ENCODE data around the gene ID3. TPM values are rescaled to one million over a fixed set of nuclear protein-coding genes. Genes with fewer than 3 reads are reported as not detected.

ID3 gene
- total RNA-seq, 1 donor from 2014 or later: 47.4 TPM

DNA sequence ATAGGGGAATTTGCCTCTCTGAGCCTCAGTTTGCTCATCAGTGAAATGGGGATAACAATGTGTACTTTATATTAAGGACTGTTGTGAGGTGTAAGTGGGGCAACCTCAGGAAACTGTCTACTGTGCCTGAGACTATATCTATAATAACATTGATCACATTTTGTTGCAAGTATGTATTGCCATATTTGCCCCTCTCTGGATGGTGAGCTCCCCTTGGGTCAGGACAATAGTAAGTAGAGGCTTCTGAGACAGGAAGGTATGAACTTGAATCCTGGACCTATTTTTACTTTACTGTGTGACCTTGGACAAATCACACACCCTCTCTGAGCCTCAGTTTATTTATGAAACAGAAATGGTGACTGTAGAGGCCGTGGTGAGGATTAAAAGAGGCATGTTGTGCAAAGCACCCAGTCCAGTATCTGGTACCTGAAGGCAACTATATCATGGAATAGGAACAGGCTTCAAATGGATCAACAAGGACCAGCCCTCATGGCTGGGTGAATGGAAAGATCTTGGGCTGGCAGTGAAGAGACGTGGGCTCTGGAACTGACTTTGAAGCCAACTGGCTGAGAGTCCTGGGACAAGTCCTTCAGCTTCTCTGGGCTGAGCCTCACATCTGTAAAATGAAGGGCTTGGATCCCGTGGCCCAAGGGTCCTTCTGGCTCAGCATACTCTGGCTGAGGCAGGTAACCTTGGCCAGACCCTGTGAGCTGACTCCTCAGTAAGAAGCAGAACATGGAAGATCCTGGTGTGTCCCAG, 35.0 kb upstream of the ID3 start:
- H3K36me3 ChIP-seq (ENCODE audit: control insufficient read depth, insufficient read depth, low read length): no peaks in the 10 kb centered on the region
- TF ChIP-seq CTCF (IDR thresholded peaks at IDR 0.05; ENCODE audit: insufficient read depth, low read length, severe bottlenecking): no peak
- DNase-seq (ENCODE audit: low read depth): no peak
- no peak for FAIRE-seq
- H3K4me3 ChIP-seq (ENCODE audit: low read depth, low read length): no peak overlapping the region
- no peaks in the 10 kb centered on the region for H3K27me3 ChIP-seq (ENCODE audit: control insufficient read depth, insufficient read depth, low read length)

GRCh38 chr1:23593556-23594148, 34.4 kb upstream of the ID3 start:
- Histone ChIP-seq H3K36me3 (ENCODE audit: control insufficient read depth, insufficient read depth, low read length) (no peaks in the 10 kb centered on the region), H3K4me3 (ENCODE audit: low read depth, low read length) (no peak overlapping the region), H3K27me3 (ENCODE audit: control insufficient read depth, insufficient read depth, low read length) (no peaks in the 10 kb centered on the region)
- no peak for FAIRE-seq
- TF ChIP-seq CTCF (IDR thresholded peaks at IDR 0.05; ENCODE audit: insufficient read depth, low read length, severe bottlenecking): no peak
- peak; percentile 94 for DNase-seq (ENCODE audit: low read depth)

DNA sequence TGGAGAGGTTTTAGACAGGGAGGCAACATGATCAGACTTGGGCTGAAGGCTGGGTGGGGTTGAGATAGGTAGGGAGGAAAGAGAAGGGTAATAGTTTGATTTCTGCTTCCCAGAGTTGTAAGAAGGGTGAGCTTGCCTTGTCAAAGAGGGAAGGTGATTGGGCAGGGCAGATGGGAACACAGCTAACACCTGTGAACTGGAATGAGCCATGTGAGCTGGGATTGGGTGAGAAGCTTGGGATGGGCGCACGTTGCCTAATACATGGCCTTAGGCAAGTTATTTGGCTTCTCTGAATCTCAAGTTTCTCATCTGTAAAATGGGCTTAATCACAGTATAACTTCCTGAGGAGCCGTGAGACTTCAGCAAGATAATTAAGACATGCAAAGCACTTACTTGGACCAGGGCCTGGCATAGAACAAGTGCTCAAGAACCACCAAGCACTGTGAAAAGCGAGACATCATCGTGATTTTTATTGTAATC, 33.8 kb upstream of the ID3 start:
- TF ChIP-seq CTCF (IDR thresholded peaks at IDR 0.05; ENCODE audit: insufficient read depth, low read length, severe bottlenecking): no peak
- DNase-seq (ENCODE audit: low read depth) (peak; percentile 98), FAIRE-seq (peak; percentile 98)
- Histone ChIP-seq H3K36me3 (ENCODE audit: control insufficient read depth, insufficient read depth, low read length) (no peaks in the 10 kb centered on the region), H3K27me3 (ENCODE audit: control insufficient read depth, insufficient read depth, low read length) (no peaks in the 10 kb centered on the region), H3K4me3 (ENCODE audit: low read depth, low read length) (no peak overlapping the region)

DNA sequence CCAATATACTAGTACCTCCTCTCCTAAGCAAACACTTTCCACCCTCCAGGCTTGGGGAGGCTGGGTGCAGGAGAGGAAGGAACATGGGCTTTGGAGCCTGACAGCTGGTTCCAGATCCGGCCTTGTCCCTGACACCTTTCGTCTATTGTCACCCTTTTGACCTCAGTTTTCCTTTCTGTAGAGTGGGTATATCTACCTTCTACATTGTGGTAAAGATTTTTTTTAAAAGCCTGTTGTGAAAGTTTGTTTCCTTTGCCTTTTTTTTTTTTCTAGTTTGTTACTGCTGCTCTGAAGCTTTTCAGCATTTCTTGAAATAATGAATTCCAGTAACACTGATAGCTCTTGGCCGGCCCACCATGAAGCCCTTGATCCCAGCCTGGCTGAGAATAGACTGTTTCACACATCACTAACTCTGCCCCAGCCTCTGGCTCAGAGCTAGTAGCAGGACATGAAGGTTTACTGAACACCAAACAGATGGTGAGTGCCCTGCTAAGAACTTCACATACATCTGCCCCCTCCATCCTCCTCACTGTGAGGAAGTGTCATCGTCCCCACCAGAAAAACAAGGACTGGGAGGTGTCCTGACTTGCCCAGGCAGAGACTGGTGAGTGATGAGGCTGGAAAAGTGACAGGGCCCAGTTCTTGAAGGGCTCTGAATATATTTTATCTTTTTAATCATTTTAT, 33.0 kb upstream of the ID3 start:
- FAIRE-seq (no peak), DNase-seq (ENCODE audit: low read depth) (peak; percentile 87)
- no peak for TF ChIP-seq CTCF (IDR thresholded peaks at IDR 0.05; ENCODE audit: insufficient read depth, low read length, severe bottlenecking)
- Histone ChIP-seq H3K4me3 (ENCODE audit: low read depth, low read length) (no peak overlapping the region), H3K36me3 (ENCODE audit: control insufficient read depth, insufficient read depth, low read length) (no peaks in the 10 kb centered on the region), H3K27me3 (ENCODE audit: control insufficient read depth, insufficient read depth, low read length) (no peaks in the 10 kb centered on the region)

- FAIRE-seq (no peak), DNase-seq (ENCODE audit: low read depth) (no peak)
- no peaks in the 10 kb centered on the region for H3K27me3 ChIP-seq (ENCODE audit: control insufficient read depth, insufficient read depth, low read length)
- no peak for TF ChIP-seq CTCF (IDR thresholded peaks at IDR 0.05; ENCODE audit: insufficient read depth, low read length, severe bottlenecking)
- H3K36me3 ChIP-seq (ENCODE audit: control insufficient read depth, insufficient read depth, low read length): no peaks in the 10 kb centered on the region
- H3K4me3 ChIP-seq (ENCODE audit: low read depth, low read length): no peak overlapping the region
Observed at GRCh38 chr1:23591460-23592208, 32.3 kb upstream of the ID3 start.
